SW 1271 (cell line): ENCODE results near the gene HMGCS1.
"Not testable (repeated sequence)": the region's sequence is repeated elsewhere in the genome, so short reads cannot be mapped to it uniquely, and the experiment has no call there.

Source experiments
- DNase-seq, 2 experiments: peaks; one replicate each; lab custom pipeline; 2025; lab: John Stamatoyannopoulos, UW

The HMGCS1 gene

GRCh38 chr5:43274435-43275114 is 38.6 kb downstream of the HMGCS1 start:
- DNase-seq = no peak

GRCh38 chr5:43273552-43273951 is 39.7 kb downstream of the HMGCS1 start:
- DNase-seq = no peak

DNA sequence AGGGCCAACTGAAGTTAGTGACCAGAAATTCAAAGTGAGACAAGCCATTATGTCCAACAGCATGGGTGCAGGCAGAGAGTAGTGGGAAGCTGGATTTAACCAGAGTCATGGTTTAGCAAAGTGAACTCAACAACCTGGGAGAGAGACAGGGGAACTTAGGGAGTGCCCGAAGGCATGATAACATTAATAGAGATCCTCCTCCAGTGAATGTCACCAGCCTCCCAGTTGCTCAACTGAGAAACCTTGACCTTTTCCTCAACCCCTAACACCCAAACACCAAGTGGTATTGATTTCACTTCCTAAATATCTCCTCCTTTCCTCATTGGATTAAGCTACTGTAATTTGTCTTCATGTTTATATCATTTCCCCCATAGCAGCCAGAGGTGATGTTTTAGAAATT is 42.6 kb downstream of the HMGCS1 start:
- DNase-seq = no peak

DNA sequence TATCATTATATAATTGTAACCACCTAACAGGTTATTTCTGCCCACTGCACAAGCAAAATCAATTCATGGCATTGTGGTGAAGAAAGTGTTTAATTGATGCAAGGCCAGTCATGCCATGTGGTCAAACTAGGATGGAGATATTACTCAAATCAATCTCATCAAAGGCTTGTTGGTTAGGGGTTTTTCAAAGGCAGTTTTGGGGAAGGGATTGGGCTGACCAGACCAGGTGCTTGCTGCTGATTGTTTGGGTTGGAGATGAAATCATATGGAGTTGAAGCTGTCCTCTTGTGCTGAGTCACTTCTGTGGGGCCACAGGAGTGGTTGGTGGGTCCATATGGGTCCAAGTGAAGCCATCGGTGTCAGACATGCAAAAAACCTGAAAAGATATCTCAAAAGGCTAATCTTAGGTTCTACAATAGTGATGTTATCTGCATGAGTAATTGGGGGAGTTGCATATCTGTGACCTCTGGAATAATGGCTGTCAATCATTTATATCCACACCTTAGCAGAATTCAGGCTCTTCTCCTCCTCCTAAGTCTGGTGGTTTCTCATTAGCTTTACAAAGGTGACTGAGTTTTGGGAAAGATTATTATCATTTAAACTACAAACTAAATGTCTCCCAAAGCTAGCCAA is 44.9 kb downstream of the HMGCS1 start:
- DNase-seq = no peak

GRCh38 chr5:43262269-43262668 is 50.9 kb downstream of the HMGCS1 start:
- DNase-seq = not testable (repeated sequence)

- DNase-seq = no peak
These were observed 55.1 kb downstream of the HMGCS1 start for GRCh38 chr5:43258116-43258515.

- no peak for DNase-seq
These were observed 56.8 kb downstream of the HMGCS1 start for GRCh38 chr5:43256261-43256966.

- DNase-seq = no peak
These were observed 57.5 kb downstream of the HMGCS1 start for GRCh38 chr5:43255704-43256103.

DNA sequence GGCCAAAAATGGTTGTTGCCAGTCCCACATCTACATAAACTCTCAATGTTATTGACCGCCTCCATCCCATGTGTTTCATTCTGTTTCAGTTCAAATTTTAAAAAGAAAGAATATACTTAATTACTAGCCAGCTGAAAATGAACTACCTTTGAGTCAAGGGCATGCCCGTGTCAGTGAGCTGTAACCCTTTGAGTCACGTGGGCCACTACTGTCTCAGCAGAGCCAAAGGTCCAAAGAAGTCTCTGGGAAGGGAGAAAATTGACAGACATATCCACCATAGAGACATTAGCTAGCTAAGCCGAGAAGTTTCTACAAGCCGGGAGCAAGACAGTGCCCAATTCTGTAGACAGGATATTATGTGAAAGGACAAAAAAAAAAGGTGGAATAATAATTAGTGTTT is 61.5 kb downstream of the HMGCS1 start:
- DNase-seq = no peak

DNA sequence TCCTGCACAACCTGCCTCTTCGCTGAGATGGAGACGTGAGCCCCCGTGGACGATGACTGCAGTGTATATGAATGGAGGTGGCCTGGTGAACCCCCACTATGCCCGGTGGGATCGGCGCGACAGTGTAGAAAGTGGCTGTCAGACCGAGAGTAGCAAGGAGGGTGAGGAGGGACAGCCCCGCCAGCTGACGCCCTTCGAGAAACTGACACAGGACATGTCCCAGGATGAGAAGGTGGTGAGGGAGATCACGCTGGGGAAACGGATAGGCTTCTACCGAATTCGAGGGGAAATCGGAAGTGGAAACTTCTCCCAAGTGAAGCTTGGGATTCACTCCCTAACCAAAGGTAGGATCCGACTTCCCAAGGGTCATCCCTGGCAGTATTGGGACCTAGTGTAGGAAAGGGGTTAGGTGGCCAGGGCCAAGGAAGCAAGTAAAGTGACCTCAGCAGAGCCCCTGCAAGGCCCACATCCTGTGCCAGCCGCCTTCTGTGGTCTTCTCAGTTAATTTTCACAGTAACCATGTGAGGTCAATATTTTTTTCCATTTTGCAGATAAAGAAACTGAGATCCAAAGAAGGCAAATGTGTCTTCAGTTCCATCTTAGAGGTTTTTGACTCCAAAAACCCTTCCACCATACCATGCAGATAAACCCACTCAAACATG is 67.4 kb downstream of the HMGCS1 start:
- DNase-seq = no peak

GRCh38 chr5:43244823-43245565 is 68.2 kb downstream of the HMGCS1 start:
- no peak for DNase-seq

DNA sequence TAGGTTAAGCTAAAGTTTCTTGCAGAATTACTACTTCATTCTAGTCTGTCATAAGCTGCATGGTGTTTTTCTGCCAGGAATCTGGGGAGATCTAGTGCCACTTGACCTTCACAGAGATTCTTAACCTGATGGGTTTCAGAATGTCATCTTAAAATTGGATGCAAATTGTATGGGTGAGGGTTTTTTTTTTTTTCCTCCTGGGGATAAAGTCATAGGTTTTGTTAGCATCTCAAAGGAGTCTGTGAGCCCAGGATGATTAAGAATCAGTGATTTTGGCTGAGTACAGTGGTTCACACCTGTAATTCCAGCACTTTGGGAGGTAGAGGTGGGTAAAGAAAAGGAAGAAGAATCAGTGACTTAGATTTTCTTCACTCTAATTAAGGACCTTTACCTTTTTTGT is 69.9 kb downstream of the HMGCS1 start:
- no peak for DNase-seq

GRCh38 chr5:43242196-43242595 is 71.0 kb downstream of the HMGCS1 start:
- DNase-seq = no peak
